Keratinocyte (primary cell): ENCODE measurements around the gene AUH. TPM values are rescaled to one million over a fixed set of nuclear protein-coding genes. Genes with fewer than 3 reads are reported as not detected.

Experiments
- DNase-seq: peaks from one replicate; pipeline ENCODE4 v3.0.0-alpha.2; 2011; ENCODE audit warnings: low read depth, missing footprints, low spot score
- FAIRE-seq: peaks from 2 replicates; lab custom pipeline; 2011; peaks lifted over from hg19 to GRCh38; lab: Jason Lieb, UNC
- H2AFZ ChIP-seq: 2 replicates; pipeline ENCODE4 v1.6.0; 2012; ENCODE audit warnings: low read length, control low read depth, inconsistent platforms; ENCODE audit not compliant: control insufficient read depth
- H3K27ac ChIP-seq: 2 replicates; pipeline ENCODE4 v1.5.1; 2011; ENCODE audit warnings: low read length; ENCODE audit not compliant: control insufficient read depth, insufficient read depth
- H3K27me3 ChIP-seq: 3 replicates; pipeline ENCODE4 v1.6.0; 2011; ENCODE audit warnings: low read length; ENCODE audit not compliant: control insufficient read depth, insufficient read depth; ENCODE audit errors: extremely low read depth
- H3K36me3 ChIP-seq, 2 experiments: 2 replicates in 1 of 2; 3 replicates in 1 of 2; pipeline ENCODE4 v1.5.1; 2011; ENCODE audit warnings: low read length in 2 of 2, mild to moderate bottlenecking in 1 of 2; ENCODE audit not compliant: control insufficient read depth in 2 of 2, insufficient read depth in 2 of 2; ENCODE audit errors: extremely low read depth in 1 of 2
- H3K4me1 ChIP-seq: 3 replicates; pipeline ENCODE4 v1.5.1; 2011; ENCODE audit warnings: low read length; ENCODE audit not compliant: control insufficient read depth, insufficient read depth; ENCODE audit errors: extremely low read depth
- H3K4me2 ChIP-seq: 3 replicates; pipeline ENCODE4 v1.6.0; 2011; ENCODE audit warnings: low read depth, low read length; ENCODE audit not compliant: control insufficient read depth, insufficient read depth; ENCODE audit errors: extremely low read depth
- H3K4me3 ChIP-seq, 3 experiments: fragments of 200-600 bp in 1 of 3; sonication (generic) in 1 of 3; 2 replicates in 2 of 3; 3 replicates in 1 of 3; pipeline ENCODE4 v1.5.1; 2011 to 2016; ENCODE audit warnings: low read length in 3 of 3, mild to moderate bottlenecking in 3 of 3, control low read depth in 2 of 3, inconsistent platforms in 1 of 3, low read depth in 1 of 3, mixed read lengths in 1 of 3, mixed run types in 1 of 3, moderate library complexity in 1 of 3; ENCODE audit not compliant: control insufficient read depth in 2 of 3, insufficient read depth in 2 of 3; ENCODE audit errors: extremely low read depth in 1 of 3
- H3K79me2 ChIP-seq: 2 replicates; pipeline ENCODE4 v1.6.0; 2012; ENCODE audit warnings: low read length; ENCODE audit not compliant: control insufficient read depth, insufficient read depth
- H3K9ac ChIP-seq: 3 replicates; pipeline ENCODE4 v1.6.0; 2011; ENCODE audit warnings: low read length; ENCODE audit not compliant: control insufficient read depth, insufficient read depth; ENCODE audit errors: extremely low read depth
- H3K9me1 ChIP-seq: 3 replicates; pipeline ENCODE4 v1.6.0; 2011; ENCODE audit warnings: low read length; ENCODE audit not compliant: control insufficient read depth, insufficient read depth; ENCODE audit errors: extremely low read depth
- H3K9me3 ChIP-seq: 2 replicates; pipeline ENCODE4 v1.5.1; 2012; ENCODE audit warnings: low read depth, low read length; ENCODE audit not compliant: control insufficient read depth
- H4K20me1 ChIP-seq: 3 replicates; pipeline ENCODE4 v1.6.0; 2011; ENCODE audit warnings: low read length; ENCODE audit not compliant: control insufficient read depth, insufficient read depth; ENCODE audit errors: extremely low read depth
- CTCF ChIP-seq, 3 experiments: IDR thresholded peaks in 1 of 3; conservative IDR thresholded peaks in 1 of 3; optimal IDR thresholded peaks in 1 of 3; 2 replicates in 2 of 3; 3 replicates in 1 of 3; pipeline versions ENCODE3 to v1.5.1; 2011; ENCODE audit warnings: low read length in 3 of 3, mild to moderate bottlenecking in 3 of 3, moderate library complexity in 2 of 3, control low read depth in 1 of 3, inconsistent platforms in 1 of 3; ENCODE audit not compliant: insufficient read depth in 2 of 3; ENCODE audit errors: extremely low read depth in 1 of 3
- EZH2 ChIP-seq: IDR thresholded peaks from one replicate; pipeline ENCODE4 v1.6.1; 2012; ENCODE audit warnings: inconsistent platforms, mild to moderate bottlenecking, low read length, moderate library complexity
- dilution Hi-C: fragments of 300-500 bp; cut with MboI; formaldehyde crosslinking; loops from one replicate; pipeline ENCODE4 v1.7.0; 2020; ENCODE audit warnings: low sequenced_read_pairs; ENCODE audit not compliant: extremely low pct_ligation_motif_present
- polyA plus RNA-seq, 5 experiments: library from polyadenylated mRNA; depleted of rRNA in 3 of 5; stranded (reverse) in 3 of 5; stranded (forward) in 1 of 5; unstranded in 1 of 5; fragments of >200 nt; gene quantifications; 1 replicate in 1 of 5; 2 replicates in 3 of 5; 3 replicates in 1 of 5; pipeline versions ENCODE4 v1.2.1 to v1.2.3, GENCODE V29; 2011 to 2012; ENCODE audit warnings: missing spikeins in 2 of 5, low read depth in 1 of 5, low replicate concordance in 1 of 5

AUH gene
- polyA plus RNA-seq, 1 donor (not counting 4 experiments of a cell fraction or from before 2014, with no cell fraction given): 5.5 TPM

GRCh38 chr9:91376239-91376638, 14.5 kb upstream of the AUH start:
- no peak overlapping the region for H3K4me2 ChIP-seq
- no peak for TF ChIP-seq EZH2
- no peak for TF ChIP-seq CTCF (optimal IDR thresholded peaks at IDR 0.05 in 1 of 3, IDR thresholded peaks at IDR 0.05 in 1 of 3, conservative IDR thresholded peaks at IDR 0.05 in 1 of 3; ENCODE audit: extremely low read depth in 1 of 3, insufficient read depth in 2 of 3, low read length in 3 of 3)
- no peaks in the 10 kb centered on the region for H3K27me3 ChIP-seq
- H3K9me3 ChIP-seq: no peaks in the 10 kb centered on the region
- no peak overlapping the region for H2AFZ ChIP-seq
- H3K27ac ChIP-seq: no peak overlapping the region
- H3K36me3 ChIP-seq: no peaks in the 10 kb centered on the region
- H3K79me2 ChIP-seq: no peaks in the 10 kb centered on the region
- H4K20me1 ChIP-seq: no peaks in the 10 kb centered on the region
- dilution Hi-C loops: no loop called here
- DNase-seq (no peak), FAIRE-seq (no peak)
- H3K9me1 ChIP-seq: no peaks in the 10 kb centered on the region
- H3K4me1 ChIP-seq: peaks cover 3% of the 10 kb centered on the region
- no peak overlapping the region for H3K4me3 ChIP-seq
- no peak overlapping the region for H3K9ac ChIP-seq

- Histone ChIP-seq H3K9me1 (no peaks in the 10 kb centered on the region), H3K4me2 (no peak overlapping the region), H4K20me1 (no peaks in the 10 kb centered on the region), H3K36me3 (no peaks in the 10 kb centered on the region), H3K27ac (no peak overlapping the region), H3K9me3 (no peaks in the 10 kb centered on the region), H3K27me3 (no peaks in the 10 kb centered on the region), H3K79me2 (no peaks in the 10 kb centered on the region), H3K4me1 (peaks cover 3% of the 10 kb centered on the region), H2AFZ (no peak overlapping the region), H3K4me3 (no peak overlapping the region), H3K9ac (no peak overlapping the region)
- FAIRE-seq (no peak), DNase-seq (no peak)
- TF ChIP-seq CTCF (optimal IDR thresholded peaks at IDR 0.05 in 1 of 3, IDR thresholded peaks at IDR 0.05 in 1 of 3, conservative IDR thresholded peaks at IDR 0.05 in 1 of 3; ENCODE audit: extremely low read depth in 1 of 3, insufficient read depth in 2 of 3, low read length in 3 of 3) (no peak), EZH2 (no peak)
- dilution Hi-C loops: no loop called here
Observed at GRCh38 chr9:91374939-91375338, 13.2 kb upstream of the AUH start.
